Panc1 (cell line): ENCODE measurements around the gene RAB22A.

Experiments
- CTCF ChIP-seq: fragments of 450-650 bp; IDR thresholded peaks from 2 replicates; pipeline ENCODE4 v1.5.1; 2017; ENCODE audit warnings: mild to moderate bottlenecking
- POLR2AphosphoS5 ChIP-seq: IDR thresholded peaks from 2 replicates; pipeline ENCODE4 v1.6.1; 2012; ENCODE audit warnings: mild to moderate bottlenecking, low read depth, low read length, moderate library complexity
- TCF7L2 ChIP-seq: IDR thresholded peaks from 2 replicates; pipeline ENCODE4 v1.6.1; 2011; ENCODE audit warnings: mild to moderate bottlenecking, low read depth, low read length, inconsistent platforms

- TF ChIP-seq CTCF (no peak), POLR2AphosphoS5 (no peak), TCF7L2 (no peak)
Measured at GRCh38 chr20:58399926-58400325, 90.4 kb downstream of the RAB22A start.
